Measurements from ENCODE around the gene MFRP.
A peak's percentile ranks its signal among the peaks of the same experiment; 100 is the strongest.

Gene MFRP

GRCh38 chr11:119374632-119375336 is 28.3 kb upstream of the MFRP start:
- Histone ChIP-seq H3K27me3 (no peaks in the 10 kb centered on the region), H3K4me3 (ENCODE audit: low read depth, low read length) (peak overlapping the region; percentile 10; the same call in 1 of the 2 replicates), H3K4me1 (peaks cover 60% of the 10 kb centered on the region), H3K9me3 (no peaks in the 10 kb centered on the region), H3K36me3 (no peaks in the 10 kb centered on the region)
- no peak; the same call in 1 of the 2 replicates for TF ChIP-seq CTCF (IDR thresholded peaks at IDR 0.05; ENCODE audit: low read depth, low read length)
- peak; percentile 89 for DNase-seq

GRCh38 chr11:119373921-119374631 is 27.6 kb upstream of the MFRP start:
- no peaks in the 10 kb centered on the region for H3K36me3 ChIP-seq
- peak overlapping the region; percentile 10; the same call in 1 of the 2 replicates for H3K4me3 ChIP-seq (ENCODE audit: low read depth, low read length)
- peak; percentile 90 for DNase-seq
- no peaks in the 10 kb centered on the region for H3K9me3 ChIP-seq
- peak; percentile 98 for TF ChIP-seq CTCF (IDR thresholded peaks at IDR 0.05; ENCODE audit: low read depth, low read length)
- H3K27me3 ChIP-seq = no peaks in the 10 kb centered on the region
- H3K4me1 ChIP-seq = peaks cover 66% of the 10 kb centered on the region

GRCh38 chr11:119373059-119373920 is 26.8 kb upstream of the MFRP start:
- no peaks in the 10 kb centered on the region for H3K9me3 ChIP-seq
- H3K4me3 ChIP-seq (ENCODE audit: low read depth, low read length) = no peak overlapping the region
- no peak for TF ChIP-seq CTCF (IDR thresholded peaks at IDR 0.05; ENCODE audit: low read depth, low read length)
- no peaks in the 10 kb centered on the region for H3K27me3 ChIP-seq
- H3K4me1 ChIP-seq = peaks cover 72% of the 10 kb centered on the region
- DNase-seq = no peak
- H3K36me3 ChIP-seq = no peaks in the 10 kb centered on the region

GRCh38 chr11:119372260-119373058 is 26.0 kb upstream of the MFRP start:
- DNase-seq = no peak
- no peak overlapping the region for H3K4me3 ChIP-seq (ENCODE audit: low read depth, low read length)
- no peak for TF ChIP-seq CTCF (IDR thresholded peaks at IDR 0.05; ENCODE audit: low read depth, low read length)
- H3K4me1 ChIP-seq = peaks cover 78% of the 10 kb centered on the region
- no peaks in the 10 kb centered on the region for H3K36me3 ChIP-seq
- no peaks in the 10 kb centered on the region for H3K27me3 ChIP-seq
- no peaks in the 10 kb centered on the region for H3K9me3 ChIP-seq

- Histone ChIP-seq H3K4me1 (peaks cover 74% of the 10 kb centered on the region), H3K36me3 (no peaks in the 10 kb centered on the region), H3K27me3 (no peaks in the 10 kb centered on the region), H3K4me3 (ENCODE audit: low read depth, low read length) (no peak overlapping the region), H3K9me3 (no peaks in the 10 kb centered on the region)
- TF ChIP-seq CTCF (IDR thresholded peaks at IDR 0.05; ENCODE audit: low read depth, low read length) = peak; percentile 41
- peak; percentile 44 for DNase-seq
These were observed 25.3 kb upstream of the MFRP start for GRCh38 chr11:119371778-119372182.

All from BE2C (cell line).